ENCODE measurements around the gene KRT38. TPM values are rescaled to one million over a fixed set of nuclear protein-coding genes. Genes with fewer than 3 reads are reported as not detected.

KRT38 gene
- total and polyA plus RNA-seq, 9 donors = not detected

GRCh38 chr17:41413982-41414381, 26.8 kb downstream of the KRT38 start:
- TF ChIP-seq CTCF (IDR thresholded peaks at IDR 0.05) = no peak
- TF ChIP-seq POLR2A (IDR thresholded peaks at IDR 0.05) = no peak
- TF ChIP-seq EP300 (IDR thresholded peaks at IDR 0.05) = no peak
- no peaks in the 10 kb centered on the region for H3K36me3 ChIP-seq
- H3K9me3 ChIP-seq = no peaks in the 10 kb centered on the region
- DNase-seq = no peak
- WGBS, 3 donors = 64 to 74% (median 67%) methylated on average over 2 of the region's 2 CpGs
- no peak overlapping the region for H3K27ac ChIP-seq
- H3K4me1 ChIP-seq (ENCODE audit: insufficient read depth) = peaks cover 29% of the 10 kb centered on the region
- no peak overlapping the region for H3K4me3 ChIP-seq
- intact Hi-C loops (cut with DNase I) = loop anchor here in 2 of 4 donors (10.0 kb wide), 1 partner anchor 111 kb away; the partner anchor contains the start of gene KRT19 (in 2 of the 2)
- H3K27me3 ChIP-seq = no peaks in the 10 kb centered on the region

DNA sequence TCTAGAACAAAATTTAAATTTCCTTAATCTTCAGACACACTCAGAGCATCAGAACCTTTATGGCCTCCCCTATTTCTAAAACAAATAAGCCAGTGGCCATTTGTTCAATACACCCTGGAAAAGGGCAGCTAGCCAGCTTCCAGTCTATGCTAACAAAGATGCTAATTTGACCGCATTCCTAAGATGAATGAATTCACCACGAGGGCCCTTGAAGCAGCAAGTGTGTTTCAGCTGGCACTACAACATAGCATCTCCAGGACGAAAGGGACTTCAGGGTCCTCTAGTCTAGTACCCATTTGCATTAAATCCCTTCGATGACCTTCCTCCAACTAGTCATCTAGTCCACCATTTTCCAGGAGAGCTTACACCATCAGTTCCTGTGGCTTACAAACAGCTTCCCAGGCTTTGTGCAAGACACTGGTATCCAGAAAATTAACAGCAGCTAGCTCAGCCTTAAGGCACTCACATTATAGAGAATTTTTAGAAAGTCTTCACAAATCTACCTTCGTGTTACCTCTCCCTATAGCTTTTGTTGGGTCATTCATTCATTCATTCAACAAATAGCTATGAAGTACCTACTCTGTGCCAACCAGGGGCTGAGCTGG, 27.3 kb downstream of the KRT38 start:
- Histone ChIP-seq H3K9me3 (no peaks in the 10 kb centered on the region), H3K4me3 (no peak overlapping the region), H3K27ac (no peak overlapping the region), H3K27me3 (no peaks in the 10 kb centered on the region), H3K4me1 (ENCODE audit: insufficient read depth) (peaks cover 28% of the 10 kb centered on the region), H3K36me3 (no peaks in the 10 kb centered on the region)
- intact Hi-C loops (cut with DNase I) = loop anchor here in 2 of 4 donors (10.0 kb wide), 1 partner anchor 111 kb away; the partner anchor contains the start of gene KRT19 (in 2 of the 2)
- TF ChIP-seq POLR2A (IDR thresholded peaks at IDR 0.05) (no peak), CTCF (IDR thresholded peaks at IDR 0.05) (no peak), EP300 (IDR thresholded peaks at IDR 0.05) (no peak)
- DNase-seq = no peak
- 77 to 81% (median 78%) methylated on average over 5 of the region's 5 CpGs for WGBS, 3 donors

GRCh38 chr17:41411072-41411840, 29.5 kb downstream of the KRT38 start:
- WGBS, 3 donors = 96 to 98% (median 97%) methylated on average over 20 of the region's 20 CpGs
- H3K27me3 ChIP-seq = no peaks in the 10 kb centered on the region
- no peaks in the 10 kb centered on the region for H3K36me3 ChIP-seq
- no peaks in the 10 kb centered on the region for H3K9me3 ChIP-seq
- no peak overlapping the region for H3K4me3 ChIP-seq
- TF ChIP-seq EP300 (IDR thresholded peaks at IDR 0.05) (no peak), CTCF (IDR thresholded peaks at IDR 0.05) (no peak), POLR2A (IDR thresholded peaks at IDR 0.05) (no peak)
- H3K27ac ChIP-seq = no peak overlapping the region
- DNase-seq = no peak
- peaks cover 13% of the 10 kb centered on the region for H3K4me1 ChIP-seq (ENCODE audit: insufficient read depth)
- intact Hi-C loops (cut with DNase I) = loop anchor here in 2 of 4 donors (10.0 kb wide), 1 partner anchor 114 kb away; the partner anchor contains the start of gene KRT19 (in 2 of the 2)

- TF ChIP-seq EP300 (IDR thresholded peaks at IDR 0.05) (no peak), CTCF (IDR thresholded peaks at IDR 0.05) (no peak), POLR2A (IDR thresholded peaks at IDR 0.05) (no peak)
- no peaks in the 10 kb centered on the region for H3K9me3 ChIP-seq
- 94 to 96% (median 95%) methylated on average over 10 of the region's 10 CpGs for WGBS, 3 donors
- no peaks in the 10 kb centered on the region for H3K36me3 ChIP-seq
- intact Hi-C loops (cut with DNase I) = loop anchor here in 1 of 4 donors (10.0 kb wide), 1 partner anchor 248 kb away; no protein-coding TSS in a partner anchor
- no peaks in the 10 kb centered on the region for H3K4me1 ChIP-seq (ENCODE audit: insufficient read depth)
- H3K4me3 ChIP-seq = no peak overlapping the region
- no peak for DNase-seq
- H3K27me3 ChIP-seq = no peaks in the 10 kb centered on the region
- no peak overlapping the region for H3K27ac ChIP-seq
Observed at GRCh38 chr17:41407226-41407625, 33.6 kb downstream of the KRT38 start.

Data from ovary (tissue), 9 donors.